Measurements from ENCODE around the gene PPM1E. TPM values are rescaled to one million over a fixed set of nuclear protein-coding genes. Genes with fewer than 3 reads are reported as not detected.
"Not testable (repeated sequence)": the region's sequence is repeated elsewhere in the genome, so short reads cannot be mapped to it uniquely, and the experiment has no call there.

Gene PPM1E
- total RNA-seq, 2 experiments from 2014 or later = 0.06 TPM

GRCh38 chr17:58806046-58806445 is 50.4 kb downstream of the PPM1E start:
- Mint-ChIP-seq H3K27ac (no peak overlapping the region), H3K27me3 (peaks cover 50% of the 10 kb centered on the region), H3K4me1 (peaks cover 2% of the 10 kb centered on the region), H3K4me3 (no peak overlapping the region), H3K36me3 (peaks cover 1% of the 10 kb centered on the region), H3K9me3 (peaks cover 6% of the 10 kb centered on the region)
- DNase-seq = no peak

GRCh38 chr17:58808609-58809563 is 53.2 kb downstream of the PPM1E start:
- H3K27me3 Mint-ChIP-seq = peaks cover 41% of the 10 kb centered on the region
- no peaks in the 10 kb centered on the region for H3K9me3 Mint-ChIP-seq

GRCh38 chr17:58809564-58809936 is 53.9 kb downstream of the PPM1E start:
- no peak for DNase-seq
- Mint-ChIP-seq H3K27me3 (peaks cover 41% of the 10 kb centered on the region), H3K9me3 (no peaks in the 10 kb centered on the region), H3K36me3 (no peaks in the 10 kb centered on the region), H3K4me1 (peaks cover 2% of the 10 kb centered on the region), H3K27ac (no peak overlapping the region), H3K4me3 (no peak overlapping the region)

More at GRCh38 chr17:58808609-58809563, 53.2 kb downstream of the PPM1E start:
- DNase-seq = no peak
- H3K4me3 Mint-ChIP-seq = no peak overlapping the region
- H3K4me1 Mint-ChIP-seq = peaks cover 2% of the 10 kb centered on the region
- no peak overlapping the region for H3K27ac Mint-ChIP-seq
- no peaks in the 10 kb centered on the region for H3K36me3 Mint-ChIP-seq

GRCh38 chr17:58811290-58811689 is 55.6 kb downstream of the PPM1E start:
- Mint-ChIP-seq H3K27me3 (peaks cover 31% of the 10 kb centered on the region), H3K36me3 (no peaks in the 10 kb centered on the region), H3K4me3 (no peak overlapping the region), H3K27ac (no peak overlapping the region), H3K9me3 (no peaks in the 10 kb centered on the region), H3K4me1 (peaks cover 2% of the 10 kb centered on the region)
- no peak for DNase-seq

GRCh38 chr17:58813712-58814111 is 58.1 kb downstream of the PPM1E start:
- no peak overlapping the region for H3K27ac Mint-ChIP-seq

GRCh38 chr17:58818654-58819053 is 63.0 kb downstream of the PPM1E start:
- DNase-seq = no peak
- H3K9me3 Mint-ChIP-seq = no peaks in the 10 kb centered on the region
- H3K36me3 Mint-ChIP-seq = no peaks in the 10 kb centered on the region
- H3K4me1 Mint-ChIP-seq = no peaks in the 10 kb centered on the region
- no peak overlapping the region for H3K4me3 Mint-ChIP-seq
- no peak overlapping the region for H3K27ac Mint-ChIP-seq
- peaks cover 23% of the 10 kb centered on the region for H3K27me3 Mint-ChIP-seq

More at GRCh38 chr17:58813712-58814111, 58.1 kb downstream of the PPM1E start:
- Mint-ChIP-seq H3K4me3 (no peak overlapping the region), H3K36me3 (no peaks in the 10 kb centered on the region), H3K4me1 (no peaks in the 10 kb centered on the region), H3K9me3 (no peaks in the 10 kb centered on the region), H3K27me3 (peaks cover 20% of the 10 kb centered on the region)
- no peak for DNase-seq

- no peak overlapping the region for H3K27ac Mint-ChIP-seq
- DNase-seq = no peak
- H3K4me1 Mint-ChIP-seq = no peaks in the 10 kb centered on the region
- H3K27me3 Mint-ChIP-seq = peaks cover 27% of the 10 kb centered on the region
- no peaks in the 10 kb centered on the region for H3K9me3 Mint-ChIP-seq
- H3K4me3 Mint-ChIP-seq = no peak overlapping the region
- no peaks in the 10 kb centered on the region for H3K36me3 Mint-ChIP-seq
These were observed 66.7 kb downstream of the PPM1E start for GRCh38 chr17:58822148-58823050.

- H3K9me3 Mint-ChIP-seq = no peaks in the 10 kb centered on the region
- H3K27ac Mint-ChIP-seq = no peak overlapping the region
- no peaks in the 10 kb centered on the region for H3K4me1 Mint-ChIP-seq
- peaks cover 27% of the 10 kb centered on the region for H3K27me3 Mint-ChIP-seq
- no peak for DNase-seq
- H3K36me3 Mint-ChIP-seq = no peaks in the 10 kb centered on the region
- no peak overlapping the region for H3K4me3 Mint-ChIP-seq
These were observed 67.4 kb downstream of the PPM1E start for GRCh38 chr17:58823051-58823525.

- Mint-ChIP-seq H3K4me1 (no peaks in the 10 kb centered on the region), H3K27ac (no peak overlapping the region), H3K9me3 (peaks cover 1% of the 10 kb centered on the region), H3K36me3 (no peaks in the 10 kb centered on the region), H3K27me3 (peaks cover 27% of the 10 kb centered on the region), H3K4me3 (no peak overlapping the region)
- DNase-seq = no peak
These were observed 73.6 kb downstream of the PPM1E start for GRCh38 chr17:58829172-58829637.

- DNase-seq = no peak
- Mint-ChIP-seq H3K36me3 (no peaks in the 10 kb centered on the region), H3K4me3 (no peak overlapping the region), H3K27ac (no peak overlapping the region), H3K4me1 (no peaks in the 10 kb centered on the region), H3K27me3 (peaks cover 32% of the 10 kb centered on the region), H3K9me3 (peaks cover 1% of the 10 kb centered on the region)
These were observed 76.1 kb downstream of the PPM1E start for GRCh38 chr17:58831780-58832179.

GRCh38 chr17:58832514-58832913 is 76.9 kb downstream of the PPM1E start:
- H3K27me3 Mint-ChIP-seq = peaks cover 32% of the 10 kb centered on the region
- no peak overlapping the region for H3K4me3 Mint-ChIP-seq
- H3K27ac Mint-ChIP-seq = no peak overlapping the region
- no peaks in the 10 kb centered on the region for H3K4me1 Mint-ChIP-seq
- no peak for DNase-seq
- H3K36me3 Mint-ChIP-seq = no peaks in the 10 kb centered on the region
- peaks cover 1% of the 10 kb centered on the region for H3K9me3 Mint-ChIP-seq

GRCh38 chr17:58837699-58838098 is 82.0 kb downstream of the PPM1E start:
- peaks cover 33% of the 10 kb centered on the region for H3K27me3 Mint-ChIP-seq
- DNase-seq = no peak
- no peak overlapping the region for H3K4me3 Mint-ChIP-seq
- no peak overlapping the region for H3K27ac Mint-ChIP-seq
- H3K36me3 Mint-ChIP-seq = no peaks in the 10 kb centered on the region
- H3K9me3 Mint-ChIP-seq = peaks cover 3% of the 10 kb centered on the region
- H3K4me1 Mint-ChIP-seq = no peaks in the 10 kb centered on the region

- Mint-ChIP-seq H3K27ac (no peak overlapping the region), H3K27me3 (peaks cover 8% of the 10 kb centered on the region), H3K9me3 (peaks cover 3% of the 10 kb centered on the region), H3K4me3 (no peak overlapping the region), H3K36me3 (no peaks in the 10 kb centered on the region), H3K4me1 (no peaks in the 10 kb centered on the region)
- no peak for DNase-seq
These were observed 85.4 kb downstream of the PPM1E start for GRCh38 chr17:58840820-58841612.

- not testable (repeated sequence) for H3K36me3 Mint-ChIP-seq, H3K27ac Mint-ChIP-seq, H3K4me3 Mint-ChIP-seq, H3K4me1 Mint-ChIP-seq, DNase-seq
- Mint-ChIP-seq H3K9me3 (peaks cover 17% of the 10 kb centered on the region), H3K27me3 (peaks cover 35% of the 10 kb centered on the region)
These were observed 90.8 kb downstream of the PPM1E start for GRCh38 chr17:58846413-58846812.
